Neural cell (in vitro differentiated cells): ENCODE measurements around the gene HIBCH. TPM values are rescaled to one million over a fixed set of nuclear protein-coding genes. Genes with fewer than 3 reads are reported as not detected.

Experiments
- H2AFZ ChIP-seq: fragments of 200-600, 300-800 bp; sonication (generic), shearing (Covaris generic); 2 replicates; pipeline ENCODE4 v1.6.0; 2014; ENCODE audit warnings: low read depth, mild to moderate bottlenecking, antibody characterized with exemption, low read length, moderate library complexity
- H3F3A ChIP-seq: fragments of 200-600 bp; shearing (Covaris generic); 2 replicates; pipeline ENCODE4 v1.6.1; 2016; ENCODE audit warnings: mild to moderate bottlenecking, moderate library complexity, mixed read lengths, antibody characterized with exemption, low read length; ENCODE audit not compliant: insufficient read depth, poor library complexity, severe bottlenecking
- H3K27ac ChIP-seq: fragments of 200-600, 300-800 bp; sonication (generic), shearing (Covaris generic); 2 replicates; pipeline ENCODE4 v1.5.1; 2014; ENCODE audit warnings: mild to moderate bottlenecking, low read length, moderate library complexity
- H3K27me3 ChIP-seq: fragments of 300-800, 200-600 bp; sonication (generic), shearing (Covaris generic); 2 replicates; pipeline ENCODE4 v1.6.0; 2014; ENCODE audit warnings: mild to moderate bottlenecking, low read depth, low read length, moderate library complexity; ENCODE audit not compliant: insufficient read depth
- H3K36me3 ChIP-seq: fragments of 300-800, 200-600 bp; sonication (generic), shearing (Covaris generic); 2 replicates; pipeline ENCODE4 v1.5.1; 2014; ENCODE audit warnings: mild to moderate bottlenecking, antibody characterized with exemption, low read length, moderate library complexity; ENCODE audit not compliant: insufficient read depth
- H3K4me2 ChIP-seq: fragments of 300-800, 200-600 bp; sonication (generic), shearing (Covaris generic); 2 replicates; pipeline ENCODE4 v1.6.0; 2014; ENCODE audit warnings: mild to moderate bottlenecking, low read length
- H3K4me3 ChIP-seq: fragments of 300-800, 200-600 bp; sonication (generic), shearing (Covaris generic); 2 replicates; pipeline ENCODE4 v1.5.1; 2014; ENCODE audit warnings: mild to moderate bottlenecking, low read length, moderate library complexity
- H3K79me2 ChIP-seq: fragments of 200-600 bp; shearing (Covaris generic); replicated peaks from 2 replicates; pipeline ENCODE4 v1.6.0; 2014; ENCODE audit warnings: mild to moderate bottlenecking, low read length, moderate library complexity; ENCODE audit not compliant: insufficient read depth
- H3K9ac ChIP-seq: fragments of 300-800, 200-600 bp; sonication (generic), shearing (Covaris generic); 2 replicates; pipeline ENCODE4 v1.6.1; 2016; ENCODE audit warnings: mild to moderate bottlenecking, low read length, mixed read lengths
- H3K9me2 ChIP-seq: fragments of 200-600 bp; shearing (Covaris generic); 2 replicates; pipeline ENCODE4 v1.6.1; 2016; ENCODE audit warnings: mild to moderate bottlenecking, low read length, mixed read lengths; ENCODE audit not compliant: insufficient read depth
- H3K9me3 ChIP-seq: fragments of 200-600, 300-800 bp; sonication (generic), shearing (Covaris generic); 2 replicates; pipeline ENCODE4 v1.6.1; 2016; ENCODE audit warnings: mild to moderate bottlenecking, mixed run types, low read length, moderate library complexity, mixed read lengths
- H4K20me1 ChIP-seq: fragments of 200-600 bp; shearing (Covaris generic); 2 replicates; pipeline ENCODE4 v1.6.1; 2016; ENCODE audit warnings: mild to moderate bottlenecking, mixed run types; ENCODE audit not compliant: insufficient read depth
- EP300 ChIP-seq: fragments of 450-650 bp; conservative IDR thresholded peaks from 2 replicates; pipeline ENCODE4 v1.6.1; 2014; ENCODE audit warnings: antibody characterized with exemption, mild to moderate bottlenecking, moderate library complexity; ENCODE audit not compliant: poor library complexity, severe bottlenecking
- EZH2 ChIP-seq: fragments of 200-600, 300-800 bp; shearing (Covaris generic), sonication (generic); IDR thresholded peaks from 2 replicates; pipeline ENCODE4 v1.6.1; 2014; ENCODE audit warnings: antibody characterized with exemption, low read length, borderline replicate concordance, mild to moderate bottlenecking; ENCODE audit not compliant: insufficient read depth, poor library complexity, severe bottlenecking
- MXI1 ChIP-seq: fragments of 450-650 bp; conservative IDR thresholded peaks from 2 replicates; pipeline ENCODE4 v1.6.1; 2014; ENCODE audit warnings: antibody characterized with exemption, mild to moderate bottlenecking; ENCODE audit not compliant: poor library complexity, severe bottlenecking
- POLR2AphosphoS5 ChIP-seq: IDR thresholded peaks from 2 replicates; pipeline ENCODE4 v1.6.1; 2012
- RAD21 ChIP-seq: fragments of 450-650 bp; conservative IDR thresholded peaks from 2 replicates; pipeline ENCODE4 v1.6.1; 2014; ENCODE audit warnings: antibody characterized with exemption, mild to moderate bottlenecking, moderate library complexity
- SMC3 ChIP-seq: fragments of 450-650 bp; conservative IDR thresholded peaks from 2 replicates; pipeline ENCODE4 v1.6.1; 2014; ENCODE audit warnings: antibody characterized with exemption, mild to moderate bottlenecking, moderate library complexity; ENCODE audit not compliant: poor library complexity
- TAF1 ChIP-seq: IDR thresholded peaks from 2 replicates; pipeline ENCODE4 v1.6.1; 2012; ENCODE audit warnings: low read depth
- polyA plus RNA-seq: library from polyadenylated mRNA; depleted of rRNA; stranded (reverse); fragments of >200 nt; gene quantifications from 2 replicates; pipeline ENCODE4 v1.2.3, GENCODE V29; 2014
- TF ChIP-seq, protein P1 (sequence below): fragments of 450-650 bp; IDR thresholded peaks from 2 replicates; pipeline ENCODE4 v1.5.1; 2014; ENCODE audit warnings: antibody characterized with exemption, mild to moderate bottlenecking, moderate library complexity; ENCODE audit not compliant: poor library complexity, severe bottlenecking
- TF ChIP-seq, protein P2 (sequence below): IDR thresholded peaks from 2 replicates; pipeline ENCODE4 v1.6.1; 2012; ENCODE audit warnings: borderline replicate concordance

HIBCH gene
- polyA plus RNA-seq, 1 donor from 2014 or later: 17.8 TPM

- Histone ChIP-seq H3K79me2 (no peaks in the 10 kb centered on the region), H2AFZ (no peak overlapping the region), H3K9me2 (no peaks in the 10 kb centered on the region), H3K4me2 (no peak overlapping the region), H3K4me3 (no peak overlapping the region), H4K20me1 (no peaks in the 10 kb centered on the region), H3K27ac (no peak overlapping the region), H3K36me3 (no peaks in the 10 kb centered on the region), H3K9me3 (no peaks in the 10 kb centered on the region), H3K27me3 (no peaks in the 10 kb centered on the region), H3K9ac (no peak overlapping the region), H3F3A (no peaks in the 10 kb centered on the region)
- TF ChIP-seq, protein P1, sequence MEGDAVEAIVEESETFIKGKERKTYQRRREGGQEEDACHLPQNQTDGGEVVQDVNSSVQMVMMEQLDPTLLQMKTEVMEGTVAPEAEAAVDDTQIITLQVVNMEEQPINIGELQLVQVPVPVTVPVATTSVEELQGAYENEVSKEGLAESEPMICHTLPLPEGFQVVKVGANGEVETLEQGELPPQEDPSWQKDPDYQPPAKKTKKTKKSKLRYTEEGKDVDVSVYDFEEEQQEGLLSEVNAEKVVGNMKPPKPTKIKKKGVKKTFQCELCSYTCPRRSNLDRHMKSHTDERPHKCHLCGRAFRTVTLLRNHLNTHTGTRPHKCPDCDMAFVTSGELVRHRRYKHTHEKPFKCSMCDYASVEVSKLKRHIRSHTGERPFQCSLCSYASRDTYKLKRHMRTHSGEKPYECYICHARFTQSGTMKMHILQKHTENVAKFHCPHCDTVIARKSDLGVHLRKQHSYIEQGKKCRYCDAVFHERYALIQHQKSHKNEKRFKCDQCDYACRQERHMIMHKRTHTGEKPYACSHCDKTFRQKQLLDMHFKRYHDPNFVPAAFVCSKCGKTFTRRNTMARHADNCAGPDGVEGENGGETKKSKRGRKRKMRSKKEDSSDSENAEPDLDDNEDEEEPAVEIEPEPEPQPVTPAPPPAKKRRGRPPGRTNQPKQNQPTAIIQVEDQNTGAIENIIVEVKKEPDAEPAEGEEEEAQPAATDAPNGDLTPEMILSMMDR: no peak
- TF ChIP-seq RAD21 (no peak), EZH2 (no peak), SMC3 (no peak), POLR2AphosphoS5 (no peak), EP300 (no peak), TAF1 (no peak), MXI1 (no peak)
- TF ChIP-seq, protein P2, sequence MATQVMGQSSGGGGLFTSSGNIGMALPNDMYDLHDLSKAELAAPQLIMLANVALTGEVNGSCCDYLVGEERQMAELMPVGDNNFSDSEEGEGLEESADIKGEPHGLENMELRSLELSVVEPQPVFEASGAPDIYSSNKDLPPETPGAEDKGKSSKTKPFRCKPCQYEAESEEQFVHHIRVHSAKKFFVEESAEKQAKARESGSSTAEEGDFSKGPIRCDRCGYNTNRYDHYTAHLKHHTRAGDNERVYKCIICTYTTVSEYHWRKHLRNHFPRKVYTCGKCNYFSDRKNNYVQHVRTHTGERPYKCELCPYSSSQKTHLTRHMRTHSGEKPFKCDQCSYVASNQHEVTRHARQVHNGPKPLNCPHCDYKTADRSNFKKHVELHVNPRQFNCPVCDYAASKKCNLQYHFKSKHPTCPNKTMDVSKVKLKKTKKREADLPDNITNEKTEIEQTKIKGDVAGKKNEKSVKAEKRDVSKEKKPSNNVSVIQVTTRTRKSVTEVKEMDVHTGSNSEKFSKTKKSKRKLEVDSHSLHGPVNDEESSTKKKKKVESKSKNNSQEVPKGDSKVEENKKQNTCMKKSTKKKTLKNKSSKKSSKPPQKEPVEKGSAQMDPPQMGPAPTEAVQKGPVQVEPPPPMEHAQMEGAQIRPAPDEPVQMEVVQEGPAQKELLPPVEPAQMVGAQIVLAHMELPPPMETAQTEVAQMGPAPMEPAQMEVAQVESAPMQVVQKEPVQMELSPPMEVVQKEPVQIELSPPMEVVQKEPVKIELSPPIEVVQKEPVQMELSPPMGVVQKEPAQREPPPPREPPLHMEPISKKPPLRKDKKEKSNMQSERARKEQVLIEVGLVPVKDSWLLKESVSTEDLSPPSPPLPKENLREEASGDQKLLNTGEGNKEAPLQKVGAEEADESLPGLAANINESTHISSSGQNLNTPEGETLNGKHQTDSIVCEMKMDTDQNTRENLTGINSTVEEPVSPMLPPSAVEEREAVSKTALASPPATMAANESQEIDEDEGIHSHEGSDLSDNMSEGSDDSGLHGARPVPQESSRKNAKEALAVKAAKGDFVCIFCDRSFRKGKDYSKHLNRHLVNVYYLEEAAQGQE: no peak
These were observed 43.3 kb upstream of the HIBCH start for GRCh38 chr2:190362894-190363293.

DNA sequence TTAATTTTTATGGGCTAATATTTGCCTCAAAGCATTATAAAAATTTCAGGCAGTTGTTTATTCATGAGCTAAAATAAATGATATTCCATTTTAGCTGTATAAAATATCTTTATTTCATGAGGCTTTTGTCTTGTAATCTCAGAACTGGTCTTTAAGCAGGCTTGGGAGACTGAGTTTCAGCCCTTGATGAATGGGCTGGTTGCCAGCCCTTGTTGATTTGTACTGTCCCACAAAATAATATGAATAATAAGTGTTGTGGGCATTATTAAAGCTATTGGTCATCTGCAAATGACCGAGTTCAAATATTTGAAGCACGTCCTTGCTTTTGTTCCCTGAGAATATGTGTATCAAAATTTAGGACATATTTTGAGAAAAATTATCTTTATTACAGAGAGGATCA is 41.9 kb upstream of the HIBCH start:
- Histone ChIP-seq H4K20me1 (no peaks in the 10 kb centered on the region), H3K79me2 (no peaks in the 10 kb centered on the region), H3K27ac (no peak overlapping the region), H3K27me3 (no peaks in the 10 kb centered on the region), H3K36me3 (no peaks in the 10 kb centered on the region), H3K9me3 (no peaks in the 10 kb centered on the region), H3K9me2 (no peaks in the 10 kb centered on the region), H2AFZ (no peak overlapping the region), H3K9ac (no peak overlapping the region), H3F3A (no peaks in the 10 kb centered on the region), H3K4me3 (no peak overlapping the region), H3K4me2 (no peak overlapping the region)
- TF ChIP-seq, protein P2: no peak
- no peak for TF ChIP-seq TAF1
- TF ChIP-seq POLR2AphosphoS5: no peak
- TF ChIP-seq, protein P1: no peak
